HG03139 (cell line): ENCODE measurements around the gene COL23A1.
A peak's percentile ranks its signal among the peaks of the same experiment; 100 is the strongest.
"Not testable (repeated sequence)": the region's sequence is repeated elsewhere in the genome, so short reads cannot be mapped to it uniquely, and the experiment has no call there.

Experiments
- ATAC-seq: cut with Tn5 transposase; IDR thresholded peaks from one replicate; pipeline ENCODE4 v1.9.1; 2021; ENCODE audit not compliant: unreplicated experiment

COL23A1 gene

GRCh38 chr5:178234750-178235587, 355.2 kb downstream of the COL23A1 start:
- no peak for ATAC-seq

- no peak for ATAC-seq
Measured at GRCh38 chr5:178234121-178234749, 356.0 kb downstream of the COL23A1 start.

GRCh38 chr5:178232920-178233429, 357.2 kb downstream of the COL23A1 start:
- ATAC-seq = no peak

- ATAC-seq = peak; percentile 55
Measured at GRCh38 chr5:178232124-178232919, 357.9 kb downstream of the COL23A1 start, which contains the start of gene PHYKPL. PHYKPL (minus strand) TSS chr5:178232802; CDS start chr5:178232550, 252 bp downstream.

- no peak for ATAC-seq
Measured at GRCh38 chr5:178231539-178232123, 358.6 kb downstream of the COL23A1 start.

- no peak for ATAC-seq
Measured at GRCh38 chr5:178230879-178231538, 359.2 kb downstream of the COL23A1 start.

- no peak for ATAC-seq
Measured at GRCh38 chr5:178229861-178230260, 360.3 kb downstream of the COL23A1 start.

GRCh38 chr5:178229111-178229510, 361.1 kb downstream of the COL23A1 start:
- not testable (repeated sequence) for ATAC-seq

GRCh38 chr5:178228609-178229008, 361.6 kb downstream of the COL23A1 start:
- no peak for ATAC-seq

- ATAC-seq = no peak
Measured at GRCh38 chr5:178227929-178228328, 362.3 kb downstream of the COL23A1 start.

GRCh38 chr5:178227138-178227659, 363.0 kb downstream of the COL23A1 start:
- no peak for ATAC-seq

- no peak for ATAC-seq
Measured at GRCh38 chr5:178225174-178225573, 365.0 kb downstream of the COL23A1 start.

GRCh38 chr5:178224403-178224802, 365.8 kb downstream of the COL23A1 start:
- ATAC-seq = no peak

GRCh38 chr5:178223828-178224335, 366.3 kb downstream of the COL23A1 start:
- no peak for ATAC-seq

- no peak for ATAC-seq
Measured at GRCh38 chr5:178223196-178223773, 366.9 kb downstream of the COL23A1 start.

GRCh38 chr5:178222292-178222691, 367.9 kb downstream of the COL23A1 start:
- no peak for ATAC-seq

- no peak for ATAC-seq
Measured at GRCh38 chr5:178221853-178222252, 368.3 kb downstream of the COL23A1 start.

- no peak for ATAC-seq
Measured at GRCh38 chr5:178221282-178221681, 368.9 kb downstream of the COL23A1 start.

- no peak for ATAC-seq
Measured at GRCh38 chr5:178218827-178219226, 371.4 kb downstream of the COL23A1 start.
